T-helper 9 cell (primary cell): ENCODE measurements around the gene VKORC1.
A peak's percentile ranks its signal among the peaks of the same experiment; 100 is the strongest.

Source experiments
- DNase-seq: peaks from one replicate; pipeline ENCODE4 v3.0.0-alpha.2; 2020

VKORC1 gene

DNA sequence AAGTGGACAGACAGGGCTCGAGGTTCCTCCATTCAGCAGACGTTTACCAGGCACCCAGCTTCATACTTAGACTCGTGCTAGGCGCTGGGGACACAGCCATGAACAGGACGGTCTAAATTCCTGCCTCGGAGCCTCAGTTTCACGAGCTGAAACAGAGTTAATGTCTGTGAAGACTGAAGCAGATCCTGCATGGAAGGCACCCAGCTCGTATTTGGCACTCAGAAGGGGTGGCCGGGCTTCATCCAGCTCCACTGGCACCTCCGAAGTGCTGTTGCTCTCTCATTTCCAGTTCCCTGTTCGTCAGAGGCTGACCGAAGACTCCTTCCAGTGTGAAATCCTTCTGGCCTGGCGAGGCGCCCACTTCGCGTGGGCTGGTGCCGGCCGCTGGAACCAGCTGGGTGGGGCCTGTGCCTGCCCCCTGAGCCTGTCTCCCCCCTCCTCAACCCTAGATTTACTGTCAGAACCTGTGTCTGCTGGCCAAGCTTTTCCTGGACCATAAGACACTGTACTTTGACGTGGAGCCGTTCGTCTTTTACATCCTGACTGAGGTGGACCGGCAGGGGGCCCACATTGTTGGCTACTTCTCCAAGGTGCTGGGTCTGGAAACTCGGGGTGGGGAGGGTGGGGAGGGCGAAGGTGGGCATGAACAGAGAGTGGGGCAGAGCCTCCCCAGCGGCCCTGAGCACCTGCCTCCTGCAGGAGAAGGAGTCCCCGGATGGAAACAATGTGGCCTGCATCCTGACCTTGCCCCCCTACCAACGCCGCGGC, 35.2 kb upstream of the VKORC1 start:
- DNase-seq: no peak

DNA sequence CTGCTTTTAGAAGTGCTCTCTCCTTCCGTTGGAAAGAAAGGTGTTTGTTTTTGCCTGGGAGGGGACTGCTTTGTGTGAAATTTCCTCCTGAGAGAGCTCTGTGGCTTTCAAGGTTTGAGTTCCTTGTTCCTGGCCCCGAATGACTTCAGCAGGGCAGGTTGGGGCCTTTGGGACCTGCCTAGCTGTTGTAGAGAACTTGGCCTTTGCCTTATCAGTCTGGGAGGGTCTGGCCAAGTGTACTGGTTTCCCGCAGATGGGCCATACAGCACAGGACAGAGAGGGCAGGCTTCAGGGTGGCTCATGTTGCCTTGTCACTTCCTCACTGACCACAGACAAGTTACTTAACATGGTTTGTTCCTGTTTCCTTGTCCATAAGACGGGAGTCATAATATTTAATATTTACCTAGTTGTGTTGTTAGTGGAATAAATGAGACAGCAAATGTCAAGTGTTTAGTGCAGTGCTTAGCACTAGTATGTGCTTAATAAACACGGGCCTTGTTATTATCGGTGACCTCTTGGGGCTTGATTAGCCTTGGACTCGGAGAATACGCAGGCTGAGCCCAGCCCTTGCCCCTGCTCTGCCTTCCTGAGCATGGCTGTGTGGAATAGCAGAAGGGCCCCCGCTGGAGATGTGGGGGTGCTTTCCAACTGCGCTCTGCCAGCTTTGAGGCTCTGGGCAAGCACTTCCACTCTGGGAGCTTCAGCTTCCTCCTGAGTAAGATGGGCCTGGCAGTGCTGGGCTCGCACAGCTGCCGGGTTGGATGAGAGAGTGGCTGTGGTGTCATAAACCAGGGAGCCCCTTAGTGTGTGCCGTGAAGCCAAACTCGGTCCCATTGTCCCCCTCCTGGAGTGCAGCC, 34.3 kb upstream of the VKORC1 start:
- DNase-seq: no peak

DNA sequence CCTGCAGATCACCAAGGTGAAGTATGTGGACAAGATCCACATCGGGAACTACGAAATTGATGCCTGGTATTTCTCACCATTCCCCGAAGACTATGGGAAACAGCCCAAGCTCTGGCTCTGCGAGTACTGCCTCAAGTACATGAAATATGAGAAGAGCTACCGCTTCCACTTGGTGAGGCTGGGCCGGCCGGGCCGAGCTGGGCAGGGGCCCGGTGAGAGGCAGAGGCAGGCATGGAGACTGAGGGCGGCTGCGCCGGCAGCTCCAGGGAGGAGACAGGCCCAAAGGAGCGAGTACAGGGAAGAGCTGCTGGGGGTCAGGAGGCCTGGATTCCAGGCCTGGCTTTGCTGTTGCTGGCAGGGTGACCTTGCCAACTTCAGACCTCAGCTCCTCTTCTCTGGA, 32.6 kb upstream of the VKORC1 start:
- no peak for DNase-seq

DNA sequence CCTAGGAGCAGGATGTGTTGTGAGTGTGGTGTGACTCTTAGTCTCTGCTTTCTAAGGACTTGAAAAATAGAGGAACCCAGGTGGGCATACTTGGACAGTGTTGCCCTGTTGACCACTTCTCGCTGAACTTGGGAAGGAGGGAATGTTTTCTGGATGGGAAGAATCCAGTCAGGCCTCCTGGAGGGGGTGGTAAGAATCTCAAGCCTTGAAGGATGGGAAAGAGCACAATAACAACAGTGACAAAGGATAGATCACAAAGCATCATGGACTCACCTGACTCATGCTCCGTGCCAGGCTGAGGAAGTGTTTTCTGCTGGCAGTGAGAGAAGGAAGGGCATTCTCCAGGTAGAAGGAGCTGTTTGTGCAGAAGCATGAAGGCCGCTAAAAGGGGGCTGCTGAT, 31.2 kb upstream of the VKORC1 start:
- no peak for DNase-seq

DNA sequence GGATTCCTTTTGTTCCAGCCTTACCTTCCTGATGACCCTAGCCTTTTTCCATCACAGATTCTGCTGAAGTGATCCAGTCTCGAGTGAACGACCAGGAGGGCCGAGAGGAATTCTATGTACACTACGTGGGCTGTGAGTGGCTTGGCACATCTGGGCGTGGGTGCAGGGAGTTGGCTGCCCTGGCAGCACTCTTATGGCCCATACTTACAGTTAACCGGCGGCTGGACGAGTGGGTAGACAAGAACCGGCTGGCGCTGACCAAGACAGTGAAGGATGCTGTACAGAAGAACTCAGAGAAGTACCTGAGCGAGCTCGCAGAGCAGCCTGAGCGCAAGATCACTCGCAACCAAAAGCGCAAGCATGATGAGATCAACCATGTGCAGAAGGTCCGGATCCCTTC, 25.5 kb upstream of the VKORC1 start:
- DNase-seq: no peak

DNA sequence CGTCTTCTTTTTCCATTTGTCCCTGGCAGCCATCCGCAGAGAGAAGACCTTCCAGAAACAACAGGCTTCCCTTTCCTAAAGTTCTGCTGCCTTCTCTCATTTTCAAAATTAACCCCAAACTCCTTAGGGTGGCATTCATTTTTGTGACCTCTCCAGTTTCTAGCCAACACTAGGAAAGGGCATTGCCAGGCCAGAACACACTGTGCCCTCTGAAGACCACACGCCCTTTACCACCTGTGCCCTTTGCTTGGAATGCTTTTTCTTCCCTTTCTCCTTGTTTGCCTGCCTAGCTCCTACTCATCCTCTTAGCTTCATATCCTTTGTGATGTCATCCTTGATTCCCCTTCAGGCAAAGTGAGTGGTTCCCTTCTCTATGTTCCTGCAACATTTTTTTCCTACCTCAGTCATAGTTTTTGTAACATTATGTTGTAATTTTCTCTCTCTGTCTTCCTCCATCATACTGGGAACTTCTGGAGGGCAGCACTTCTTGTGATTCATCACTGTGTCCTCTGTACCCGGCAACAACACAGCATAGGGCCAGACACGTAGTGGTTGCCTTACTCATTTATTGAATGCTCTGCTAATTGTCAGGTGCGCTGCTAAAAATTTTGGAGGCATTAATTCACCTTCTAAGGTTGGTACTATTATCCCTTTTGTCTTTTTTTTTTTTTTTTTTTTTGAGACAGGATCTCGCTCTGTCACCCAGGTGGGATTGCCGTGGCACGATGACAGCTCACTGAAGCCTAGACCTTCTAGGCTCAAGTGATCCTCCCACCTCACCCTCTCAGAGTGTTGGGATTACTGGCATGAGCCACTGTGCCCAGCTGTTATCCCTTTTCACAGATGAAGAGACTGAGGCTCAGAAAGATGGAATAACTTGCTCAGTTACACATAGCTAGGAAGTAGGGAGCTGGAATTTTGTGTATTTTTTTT, 23.9 kb upstream of the VKORC1 start:
- no peak for DNase-seq

DNA sequence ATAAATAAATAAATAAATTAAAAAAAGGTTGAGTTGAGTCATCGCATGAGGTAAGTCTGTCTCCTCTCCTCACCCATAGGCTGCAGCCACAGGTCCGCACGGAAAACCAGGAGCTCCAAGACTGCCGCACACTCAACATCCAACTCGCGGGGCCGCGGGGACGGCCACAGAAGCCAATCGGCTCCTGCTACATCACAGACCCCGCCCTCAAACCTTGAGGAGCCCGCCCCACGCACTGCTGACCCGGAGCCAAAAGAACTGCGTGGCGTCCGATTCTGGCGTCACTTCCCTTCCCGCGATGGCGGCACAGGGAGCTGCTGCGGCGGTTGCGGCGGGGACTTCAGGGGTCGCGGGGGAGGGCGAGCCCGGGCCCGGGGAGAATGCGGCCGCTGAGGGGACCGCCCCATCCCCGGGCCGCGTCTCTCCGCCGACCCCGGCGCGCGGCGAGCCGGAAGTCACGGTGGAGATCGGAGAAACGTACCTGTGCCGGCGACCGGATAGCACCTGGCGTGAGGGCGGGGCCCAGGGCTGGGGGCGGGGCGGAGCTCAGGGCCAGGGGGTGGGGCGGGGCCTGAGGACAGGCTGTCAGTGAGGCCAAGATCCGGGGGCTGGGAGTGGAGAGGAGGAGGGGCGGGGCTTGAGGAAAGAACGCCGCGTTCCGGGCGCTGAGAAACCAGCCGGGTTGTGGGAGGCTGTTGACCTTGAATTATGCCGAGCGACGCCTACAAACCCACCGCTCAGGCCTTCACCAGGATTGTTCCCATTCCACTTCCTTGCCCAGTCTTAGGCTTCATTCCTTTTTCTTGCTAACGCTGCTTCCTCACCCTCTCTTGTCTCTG, 23.0 kb upstream of the VKORC1 start, which contains the start of gene KAT8:
Gene KAT8, plus strand, starts transcription at position 281 of the 839 bp plus-strand sequence. Its CDS starts 18 bp downstream, at position 299.
- peak; percentile 96 for DNase-seq

DNA sequence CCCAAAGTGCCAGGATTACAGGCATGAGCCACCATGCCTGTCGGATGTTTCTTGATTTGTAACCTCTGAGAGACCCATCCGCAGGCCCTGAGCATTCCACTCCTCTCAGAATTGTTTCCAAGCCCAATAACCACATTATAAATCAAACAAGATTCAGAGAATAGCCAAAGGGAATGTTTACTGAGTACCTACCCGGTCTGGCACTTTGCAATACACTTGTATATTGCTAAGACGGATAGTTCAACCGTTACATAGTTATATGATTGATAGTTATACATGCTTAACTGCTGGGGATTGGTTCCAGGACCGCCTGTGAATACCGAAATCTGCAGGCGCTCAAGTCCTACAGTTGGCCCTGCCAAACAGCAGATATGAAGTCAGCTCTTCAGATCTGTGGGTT, 19.9 kb upstream of the VKORC1 start:
- no peak for DNase-seq

DNA sequence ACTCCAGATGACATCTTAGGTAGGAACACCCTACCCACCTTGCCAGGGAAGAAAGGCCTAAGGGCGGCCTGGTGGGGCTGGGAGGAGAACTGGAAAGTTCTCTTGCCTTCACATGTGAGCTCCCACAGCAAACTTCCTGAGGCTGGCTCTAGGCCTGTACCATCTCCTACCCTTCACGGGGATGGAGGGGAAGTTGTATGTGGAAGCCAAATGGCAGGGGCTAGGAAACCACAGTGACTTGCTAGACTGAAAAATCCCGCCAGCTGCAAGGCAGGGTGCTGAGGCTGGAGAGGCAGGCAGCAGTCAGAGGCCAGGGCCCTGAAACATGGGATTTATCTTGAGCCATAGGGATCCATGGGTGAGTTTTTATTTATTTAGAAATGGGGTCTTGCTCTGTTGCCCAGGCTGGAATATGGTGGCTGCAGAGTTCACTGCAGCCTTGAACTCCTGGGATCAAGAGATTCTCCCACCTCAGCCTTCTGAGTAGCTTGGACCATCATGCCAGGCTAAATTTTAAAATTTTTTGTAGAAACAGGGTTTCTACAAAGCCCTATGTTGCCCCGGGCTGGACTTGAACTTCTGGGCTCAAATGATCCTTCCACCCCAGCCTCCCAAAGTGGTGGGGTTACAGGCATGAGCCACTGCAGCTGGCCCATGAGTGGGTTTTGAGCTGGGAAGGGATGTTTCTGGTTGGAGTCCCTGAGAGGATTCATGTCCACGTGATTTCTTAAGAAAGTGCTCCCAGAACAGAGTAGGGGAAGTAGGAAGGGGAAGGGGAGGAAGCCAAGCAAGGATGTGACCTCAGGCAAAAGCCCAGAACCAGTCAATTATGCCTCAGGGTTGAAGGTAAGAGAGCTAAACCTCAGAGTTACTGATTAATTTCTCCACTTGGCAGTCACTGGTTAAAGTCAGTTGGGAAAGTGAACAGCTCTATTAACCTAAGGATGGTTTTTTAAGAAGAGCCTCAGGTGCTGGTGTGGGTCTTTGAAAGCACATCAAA, 18.8 kb upstream of the VKORC1 start:
- DNase-seq: no peak

DNA sequence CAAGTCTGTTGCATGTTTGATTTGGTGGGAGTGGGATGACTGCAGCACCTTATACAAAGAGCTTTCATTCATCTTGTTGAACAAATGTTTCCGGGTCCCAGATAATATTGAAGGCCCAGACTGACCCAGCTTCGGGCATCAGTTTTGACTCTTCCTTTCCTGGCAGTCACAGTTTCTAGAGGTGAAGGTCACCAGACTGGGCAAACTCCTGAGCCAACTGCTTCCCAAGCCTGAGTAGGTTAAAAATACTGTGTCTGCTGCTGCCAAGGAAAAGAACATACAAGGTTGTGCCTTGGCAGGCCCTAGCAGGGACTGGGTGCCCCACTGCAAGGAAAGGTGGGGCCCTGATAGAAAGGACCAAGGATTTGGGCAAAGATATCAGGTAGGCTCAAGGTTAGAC, 18.1 kb upstream of the VKORC1 start:
- DNase-seq: no peak

DNA sequence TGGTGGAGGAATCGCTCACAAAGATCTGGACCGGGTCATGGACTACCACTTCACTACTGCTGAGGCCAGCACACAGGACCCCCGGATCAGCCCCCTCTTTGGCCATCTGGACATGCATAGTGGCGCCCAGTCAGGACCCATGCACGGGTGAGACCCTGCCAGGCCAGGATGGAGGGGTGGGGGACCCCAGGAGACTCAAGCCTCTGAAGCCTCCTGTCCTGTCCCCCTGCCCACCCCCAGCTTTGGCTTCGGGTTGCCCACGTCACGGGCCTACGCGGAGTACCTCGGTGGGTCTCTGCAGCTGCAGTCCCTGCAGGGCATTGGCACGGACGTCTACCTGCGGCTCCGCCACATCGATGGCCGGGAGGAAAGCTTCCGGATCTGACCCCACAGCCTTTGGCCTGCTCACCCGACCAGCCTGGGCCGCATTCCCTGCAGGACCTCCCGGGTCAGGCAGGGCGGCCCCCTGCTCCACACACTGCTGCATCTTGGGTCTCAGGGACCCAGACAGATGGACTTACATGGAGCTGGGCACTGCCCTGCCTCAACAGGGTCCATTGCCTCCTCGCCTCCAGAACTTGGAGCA, 17.4 kb upstream of the VKORC1 start:
- no peak for DNase-seq

DNA sequence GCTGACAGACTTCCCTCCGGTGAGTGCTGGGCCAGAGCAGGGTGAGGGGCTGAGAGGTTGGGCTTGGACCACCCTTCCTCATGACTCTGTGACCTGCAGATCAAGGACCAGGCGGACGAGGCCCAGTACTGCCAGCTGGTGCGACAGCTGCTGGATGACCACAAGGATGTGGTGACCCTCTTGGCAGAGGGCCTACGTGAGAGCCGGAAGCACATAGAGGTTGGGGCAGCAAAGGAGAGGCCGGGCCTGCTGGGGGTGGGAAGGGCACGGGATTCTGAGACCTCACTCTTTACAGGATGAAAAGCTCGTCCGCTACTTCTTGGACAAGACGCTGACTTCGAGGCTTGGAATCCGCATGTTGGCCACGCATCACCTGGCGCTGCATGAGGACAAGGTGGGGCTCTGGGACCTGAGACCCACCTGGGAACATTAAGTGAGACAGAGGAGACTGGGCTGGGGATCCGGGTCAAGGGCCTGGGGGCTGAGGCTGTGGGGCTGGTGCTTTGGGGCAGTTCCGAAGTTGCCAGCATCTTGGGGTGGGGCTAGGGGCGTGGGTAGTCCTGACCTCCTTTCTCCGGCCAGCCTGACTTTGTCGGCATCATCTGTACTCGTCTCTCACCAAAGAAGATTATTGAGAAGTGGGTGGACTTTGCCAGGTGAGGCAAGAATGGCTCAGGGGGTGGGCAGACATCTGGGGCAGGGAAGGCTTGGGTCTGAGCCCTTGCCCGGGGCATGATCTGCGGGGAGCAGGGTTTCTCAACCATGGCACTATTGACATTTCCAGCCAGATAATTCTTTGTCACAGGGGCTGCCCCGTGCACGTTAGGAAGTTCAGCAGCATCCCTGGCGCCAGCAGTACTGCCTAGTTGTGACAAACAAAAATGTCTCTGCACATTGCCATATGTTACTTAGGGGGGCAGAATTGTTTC, 15.8 kb upstream of the VKORC1 start:
- no peak for DNase-seq

DNA sequence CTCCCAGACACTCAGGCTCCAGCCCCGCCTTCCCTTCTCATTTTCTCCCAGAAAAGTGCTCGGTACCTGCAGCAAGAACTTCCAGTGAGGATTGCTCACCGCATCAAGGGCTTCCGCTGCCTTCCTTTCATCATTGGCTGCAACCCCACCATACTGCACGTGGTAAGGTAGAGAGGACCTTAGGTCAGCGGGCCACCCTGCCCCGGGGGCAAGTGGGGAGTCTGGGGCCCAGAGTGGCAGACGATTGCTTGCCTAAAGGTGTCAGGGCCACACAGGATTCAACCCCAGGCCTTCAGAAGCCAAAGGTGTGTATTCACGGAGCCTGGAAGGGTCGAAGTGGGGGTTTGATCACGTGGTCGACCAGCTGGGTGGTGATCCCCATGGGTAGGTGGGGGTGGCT, 15.0 kb upstream of the VKORC1 start:
- DNase-seq: no peak

DNA sequence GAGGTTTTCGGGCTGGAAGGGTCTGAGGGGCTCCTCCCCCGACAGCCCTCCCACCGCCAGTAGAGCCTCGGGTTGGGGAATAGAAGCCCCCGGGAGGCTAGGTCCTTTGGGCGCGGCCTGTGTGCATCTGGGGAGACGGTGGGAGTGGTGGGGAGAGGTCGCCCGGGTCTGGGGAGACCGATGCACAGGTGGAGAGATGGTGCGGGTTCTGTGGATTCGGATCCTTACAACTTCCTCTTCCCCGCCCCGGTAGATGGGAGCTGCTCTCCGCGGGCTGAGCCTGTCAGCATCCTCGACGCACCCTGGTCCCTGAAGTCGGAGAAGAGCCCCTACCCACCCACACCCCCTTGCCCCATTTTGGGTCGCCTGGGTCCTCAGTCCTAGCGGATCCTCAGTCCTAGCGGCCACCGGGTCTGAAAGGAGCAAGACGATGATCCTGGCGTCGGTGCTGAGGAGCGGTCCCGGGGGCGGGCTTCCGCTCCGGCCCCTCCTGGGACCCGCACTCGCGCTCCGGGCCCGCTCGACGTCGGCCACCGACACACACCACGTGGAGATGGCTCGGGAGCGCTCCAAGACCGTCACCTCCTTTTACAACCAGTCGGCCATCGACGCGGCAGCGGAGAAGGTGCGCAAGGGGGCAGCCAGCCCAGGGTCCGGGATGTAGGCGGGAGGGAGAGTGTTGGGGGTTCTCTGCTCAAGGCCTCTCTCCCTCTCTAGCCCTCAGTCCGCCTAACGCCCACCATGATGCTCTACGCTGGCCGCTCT, 14.4 kb upstream of the VKORC1 start:
- DNase-seq: no peak

DNA sequence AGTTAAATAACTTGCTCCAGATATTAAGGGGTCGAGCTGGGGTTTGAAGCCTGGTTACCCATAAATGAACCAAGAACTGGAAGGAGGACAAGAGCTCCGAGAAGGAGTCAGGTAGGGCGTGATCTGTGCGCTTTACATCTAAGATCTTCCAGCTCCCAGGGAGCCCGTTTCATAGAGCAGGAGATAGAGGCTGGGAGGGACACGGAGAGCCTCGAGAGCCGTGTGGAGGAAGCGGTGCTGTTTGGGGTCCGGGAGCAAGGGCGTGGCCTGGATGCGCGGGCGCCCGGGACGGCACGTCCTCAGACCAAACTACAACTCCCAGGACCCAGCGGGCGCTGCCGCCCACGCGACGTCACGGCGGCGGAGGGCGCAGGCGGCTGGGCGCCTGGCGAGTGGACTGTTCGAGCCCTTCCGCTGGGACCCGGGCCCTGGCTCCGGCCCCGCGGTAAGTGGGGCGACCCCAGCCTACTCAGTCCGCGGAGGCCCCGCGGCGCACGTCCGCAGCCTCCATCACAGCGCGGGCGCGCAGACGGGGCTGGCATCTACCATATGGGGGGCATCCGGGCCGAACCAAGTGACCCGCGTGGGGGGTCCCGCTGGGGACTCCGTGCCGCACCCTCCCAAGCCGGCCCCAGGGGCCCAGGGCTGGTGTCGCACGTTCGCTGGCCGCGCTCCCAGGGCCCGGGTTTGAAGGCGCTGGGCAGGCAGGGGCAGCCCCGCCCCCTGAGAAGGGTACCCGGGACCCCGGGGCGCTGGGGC, 13.6 kb upstream of the VKORC1 start, which contains the start of gene BCKDK:
Gene BCKDK, plus strand, starts transcription at position 352 of the 759 bp plus-strand sequence. CDS start 838 bp downstream, outside the sequence.
- peak; percentile 35 for DNase-seq

DNA sequence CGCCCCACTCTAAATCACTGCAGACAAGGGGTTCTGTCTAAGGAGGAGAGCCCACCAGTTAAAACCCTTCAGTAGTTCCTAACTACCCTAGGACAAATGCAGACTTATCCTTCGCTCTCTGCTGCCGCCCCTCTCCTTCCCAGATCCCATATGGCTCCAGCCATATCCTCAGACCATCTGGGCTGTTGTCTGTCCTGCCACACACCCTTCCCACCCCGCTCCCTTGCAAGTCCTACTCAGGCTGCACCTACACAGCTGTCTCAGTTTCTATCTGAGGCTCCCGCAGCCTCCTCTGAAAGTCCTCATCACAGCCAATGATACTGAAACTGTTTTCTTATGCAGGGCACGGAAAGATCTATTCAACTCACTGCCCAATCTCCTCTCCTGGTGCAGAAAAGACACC, 12.9 kb upstream of the VKORC1 start:
- no peak for DNase-seq
